HG03135 (cell line): ENCODE data around the gene SLC10A3.

ENCODE experiments used
- ATAC-seq: cut with Tn5 transposase; IDR thresholded peaks from one replicate; pipeline ENCODE4 v1.9.1; 2021; ENCODE audit warnings: mild to moderate bottlenecking, moderate library complexity; ENCODE audit not compliant: unreplicated experiment

The SLC10A3 gene

GRCh38 chrX:154484255-154485149 is 5.9 kb downstream of the SLC10A3 start:
- no peak for ATAC-seq

- ATAC-seq, result no peak
Observed at GRCh38 chrX:154483325-154483724, 7.1 kb downstream of the SLC10A3 start.

GRCh38 chrX:154482786-154483185 is 7.6 kb downstream of the SLC10A3 start:
- ATAC-seq, result no peak

- no peak for ATAC-seq
Observed at GRCh38 chrX:154481911-154482601, 8.4 kb downstream of the SLC10A3 start.

- ATAC-seq, result no peak
Observed at GRCh38 chrX:154481195-154481594, 9.2 kb downstream of the SLC10A3 start.

GRCh38 chrX:154478728-154479622 is 11.5 kb downstream of the SLC10A3 start, which contains the start of gene LAGE3:
LAGE3 (minus strand) TSS chrX:154479281; CDS start chrX:154478915, 366 bp downstream.
- peak; percentile 80 for ATAC-seq

GRCh38 chrX:154477891-154478477 is 12.4 kb downstream of the SLC10A3 start:
- peak; percentile 4 for ATAC-seq

GRCh38 chrX:154476821-154477220 is 13.6 kb downstream of the SLC10A3 start:
- no peak for ATAC-seq

- ATAC-seq, result no peak
Observed at GRCh38 chrX:154473683-154474082, 16.7 kb downstream of the SLC10A3 start.

GRCh38 chrX:154472685-154473632 is 17.5 kb downstream of the SLC10A3 start:
- no peak for ATAC-seq

GRCh38 chrX:154471839-154472684 is 18.4 kb downstream of the SLC10A3 start:
- ATAC-seq, result no peak

- ATAC-seq, result no peak
Observed at GRCh38 chrX:154470914-154471568, 19.4 kb downstream of the SLC10A3 start.

- no peak for ATAC-seq
Observed at GRCh38 chrX:154470434-154470833, 20.0 kb downstream of the SLC10A3 start.

GRCh38 chrX:154469880-154470279 is 20.5 kb downstream of the SLC10A3 start:
- no peak for ATAC-seq

- ATAC-seq, result no peak
Observed at GRCh38 chrX:154469114-154469513, 21.3 kb downstream of the SLC10A3 start.

- ATAC-seq, result no peak
Observed at GRCh38 chrX:154468217-154468616, 22.2 kb downstream of the SLC10A3 start.

- no peak for ATAC-seq
Observed at GRCh38 chrX:154467556-154467955, 22.9 kb downstream of the SLC10A3 start.

GRCh38 chrX:154466907-154467306 is 23.5 kb downstream of the SLC10A3 start:
- ATAC-seq, result no peak
